Measurements from ENCODE around the gene MUS81.

The MUS81 gene

GRCh38 chr11:65863889-65864705, 3.9 kb downstream of the MUS81 start:
- peaks cover 72% of the 10 kb centered on the region for H3K36me3 ChIP-seq (ENCODE audit: insufficient read depth, low read length)
- no peak overlapping the region for H3K9ac ChIP-seq (ENCODE audit: low read depth, low read length)
- peaks cover 27% of the 10 kb centered on the region for H3K4me1 ChIP-seq (ENCODE audit: control insufficient read depth, insufficient read depth, low read length)
- H3K9me3 ChIP-seq (replicated peaks; ENCODE audit: low read length) = no peaks in the 10 kb centered on the region
- no peaks in the 10 kb centered on the region for H3K27me3 ChIP-seq (ENCODE audit: control insufficient read depth, insufficient read depth, low read length)
- H3K4me3 ChIP-seq (ENCODE audit: low read length) = no peak overlapping the region
- no peak overlapping the region for H3K4me2 ChIP-seq (ENCODE audit: low read length)

DNA sequence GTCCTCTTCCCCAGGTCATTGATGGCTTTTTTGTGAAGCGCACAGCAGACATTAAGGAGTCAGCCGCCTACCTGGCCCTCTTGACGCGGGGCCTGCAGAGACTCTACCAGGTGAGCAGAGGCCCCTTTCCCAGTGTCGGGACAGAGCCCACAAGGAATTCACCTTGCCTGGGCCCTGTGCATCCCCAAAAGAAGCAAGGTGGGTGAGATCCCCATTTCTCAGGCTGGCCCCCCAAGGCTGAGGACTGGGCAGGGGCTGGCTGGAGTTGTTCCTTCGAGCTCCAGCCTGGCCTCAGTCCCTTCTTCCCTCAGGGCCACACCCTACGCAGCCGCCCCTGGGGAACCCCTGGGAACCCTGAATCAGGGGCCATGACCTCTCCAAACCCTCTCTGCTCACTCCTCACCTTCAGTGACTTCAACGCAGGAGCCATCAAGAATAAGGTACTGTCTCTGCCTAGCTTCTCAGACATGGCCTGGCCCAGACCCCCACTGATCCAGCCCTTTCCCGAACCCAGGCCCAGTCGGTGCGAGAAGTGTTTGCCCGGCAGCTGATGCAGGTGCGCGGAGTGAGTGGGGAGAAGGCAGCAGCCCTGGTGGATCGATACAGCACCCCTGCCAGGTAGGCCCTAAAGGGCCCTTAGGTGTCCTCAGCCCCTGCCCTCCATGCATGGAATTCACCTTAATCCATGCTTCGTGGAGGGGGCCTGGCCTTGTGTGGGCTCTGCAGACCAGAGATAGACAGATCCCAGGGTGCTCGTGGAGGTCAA, 4.7 kb downstream of the MUS81 start:
- peaks cover 80% of the 10 kb centered on the region for H3K36me3 ChIP-seq (ENCODE audit: insufficient read depth, low read length)
- no peaks in the 10 kb centered on the region for H3K27me3 ChIP-seq (ENCODE audit: control insufficient read depth, insufficient read depth, low read length)
- H3K4me1 ChIP-seq (ENCODE audit: control insufficient read depth, insufficient read depth, low read length) = peaks cover 22% of the 10 kb centered on the region
- no peaks in the 10 kb centered on the region for H3K9me3 ChIP-seq (replicated peaks; ENCODE audit: low read length)
- H3K4me3 ChIP-seq (ENCODE audit: low read length) = no peak overlapping the region
- no peak overlapping the region for H3K9ac ChIP-seq (ENCODE audit: low read depth, low read length)
- H3K4me2 ChIP-seq (ENCODE audit: low read length) = no peak overlapping the region

- Histone ChIP-seq H3K4me2 (ENCODE audit: low read length) (no peak overlapping the region), H3K36me3 (ENCODE audit: insufficient read depth, low read length) (peaks cover 88% of the 10 kb centered on the region), H3K9ac (ENCODE audit: low read depth, low read length) (no peak overlapping the region), H3K27me3 (ENCODE audit: control insufficient read depth, insufficient read depth, low read length) (no peaks in the 10 kb centered on the region), H3K4me1 (ENCODE audit: control insufficient read depth, insufficient read depth, low read length) (peaks cover 28% of the 10 kb centered on the region), H3K4me3 (ENCODE audit: low read length) (no peak overlapping the region), H3K9me3 (replicated peaks; ENCODE audit: low read length) (no peaks in the 10 kb centered on the region)
Observed at GRCh38 chr11:65865550-65866172, 5.4 kb downstream of the MUS81 start.

- H3K9me3 ChIP-seq (replicated peaks; ENCODE audit: low read length) = no peaks in the 10 kb centered on the region
- H3K4me2 ChIP-seq (ENCODE audit: low read length) = no peak overlapping the region
- no peak overlapping the region for H3K4me3 ChIP-seq (ENCODE audit: low read length)
- H3K9ac ChIP-seq (ENCODE audit: low read depth, low read length) = no peak overlapping the region
- peaks cover 92% of the 10 kb centered on the region for H3K36me3 ChIP-seq (ENCODE audit: insufficient read depth, low read length)
- H3K27me3 ChIP-seq (ENCODE audit: control insufficient read depth, insufficient read depth, low read length) = no peaks in the 10 kb centered on the region
- peaks cover 33% of the 10 kb centered on the region for H3K4me1 ChIP-seq (ENCODE audit: control insufficient read depth, insufficient read depth, low read length)
Observed at GRCh38 chr11:65866509-65867283, 6.5 kb downstream of the MUS81 start.

- peaks cover 30% of the 10 kb centered on the region for H3K4me1 ChIP-seq (ENCODE audit: control insufficient read depth, insufficient read depth, low read length)
- H3K4me3 ChIP-seq (ENCODE audit: low read length) = no peak overlapping the region
- no peaks in the 10 kb centered on the region for H3K27me3 ChIP-seq (ENCODE audit: control insufficient read depth, insufficient read depth, low read length)
- H3K9me3 ChIP-seq (replicated peaks; ENCODE audit: low read length) = no peaks in the 10 kb centered on the region
- no peak overlapping the region for H3K4me2 ChIP-seq (ENCODE audit: low read length)
- no peak overlapping the region for H3K9ac ChIP-seq (ENCODE audit: low read depth, low read length)
- H3K36me3 ChIP-seq (ENCODE audit: insufficient read depth, low read length) = peaks cover 84% of the 10 kb centered on the region
Observed at GRCh38 chr11:65867284-65868071, 7.2 kb downstream of the MUS81 start.

DNA sequence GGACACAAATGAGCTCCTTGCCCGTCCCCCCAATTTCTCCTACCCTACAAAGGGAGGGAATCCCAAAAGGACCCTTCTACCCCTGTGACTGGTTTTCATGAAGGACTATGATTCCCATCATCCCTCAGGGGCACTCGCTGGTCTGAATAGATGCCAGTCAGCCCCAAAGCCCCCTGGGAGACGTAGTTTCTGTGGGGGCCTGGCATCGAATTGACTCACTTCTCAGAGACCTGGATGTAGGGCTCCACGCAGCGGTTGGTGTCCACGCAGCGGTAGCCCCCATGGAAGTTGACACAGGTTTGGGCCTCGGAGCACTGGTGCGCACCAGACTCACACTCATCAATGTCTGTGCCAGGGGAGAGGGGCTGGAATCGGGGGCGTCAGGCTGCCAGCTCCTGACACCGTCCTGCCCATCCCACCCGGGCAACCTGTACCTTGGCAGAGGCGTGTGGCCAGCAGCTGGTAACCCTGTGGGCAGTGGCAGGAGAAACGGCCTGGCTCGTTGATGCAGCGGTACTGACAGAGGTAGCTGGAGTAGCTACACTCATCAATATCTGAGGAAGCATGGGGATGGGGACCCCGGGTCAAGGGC, 7.9 kb downstream of the MUS81 start:
- H3K36me3 ChIP-seq (ENCODE audit: insufficient read depth, low read length) = peaks cover 77% of the 10 kb centered on the region
- H3K4me1 ChIP-seq (ENCODE audit: control insufficient read depth, insufficient read depth, low read length) = peaks cover 23% of the 10 kb centered on the region
- H3K9ac ChIP-seq (ENCODE audit: low read depth, low read length) = no peak overlapping the region
- no peak overlapping the region for H3K4me3 ChIP-seq (ENCODE audit: low read length)
- H3K9me3 ChIP-seq (replicated peaks; ENCODE audit: low read length) = no peaks in the 10 kb centered on the region
- H3K4me2 ChIP-seq (ENCODE audit: low read length) = no peak overlapping the region
- H3K27me3 ChIP-seq (ENCODE audit: control insufficient read depth, insufficient read depth, low read length) = no peaks in the 10 kb centered on the region

DNA sequence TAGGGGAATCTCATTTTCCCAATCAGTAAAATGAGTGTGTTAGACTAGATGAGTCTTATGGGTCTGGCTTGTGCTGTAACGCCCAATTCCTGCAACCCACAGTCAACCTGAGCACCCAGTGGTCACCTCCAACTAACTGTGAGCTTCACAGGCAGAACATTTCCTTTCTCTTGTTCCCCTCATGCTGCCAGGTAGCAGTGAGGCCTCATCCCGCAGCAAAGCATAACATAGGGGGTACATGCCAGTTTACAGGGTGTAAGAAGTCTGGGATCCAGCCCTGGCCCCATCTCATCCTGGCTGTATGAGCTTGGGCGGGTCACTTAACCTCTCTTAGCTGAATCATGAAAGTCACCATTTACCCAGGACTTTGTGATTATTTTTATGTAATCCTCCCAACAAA, 8.7 kb downstream of the MUS81 start:
- no peak overlapping the region for H3K4me2 ChIP-seq (ENCODE audit: low read length)
- H3K9me3 ChIP-seq (replicated peaks; ENCODE audit: low read length) = no peaks in the 10 kb centered on the region
- no peaks in the 10 kb centered on the region for H3K27me3 ChIP-seq (ENCODE audit: control insufficient read depth, insufficient read depth, low read length)
- H3K4me3 ChIP-seq (ENCODE audit: low read length) = no peak overlapping the region
- H3K9ac ChIP-seq (ENCODE audit: low read depth, low read length) = no peak overlapping the region
- H3K36me3 ChIP-seq (ENCODE audit: insufficient read depth, low read length) = peaks cover 70% of the 10 kb centered on the region
- H3K4me1 ChIP-seq (ENCODE audit: control insufficient read depth, insufficient read depth, low read length) = peaks cover 26% of the 10 kb centered on the region

DNA sequence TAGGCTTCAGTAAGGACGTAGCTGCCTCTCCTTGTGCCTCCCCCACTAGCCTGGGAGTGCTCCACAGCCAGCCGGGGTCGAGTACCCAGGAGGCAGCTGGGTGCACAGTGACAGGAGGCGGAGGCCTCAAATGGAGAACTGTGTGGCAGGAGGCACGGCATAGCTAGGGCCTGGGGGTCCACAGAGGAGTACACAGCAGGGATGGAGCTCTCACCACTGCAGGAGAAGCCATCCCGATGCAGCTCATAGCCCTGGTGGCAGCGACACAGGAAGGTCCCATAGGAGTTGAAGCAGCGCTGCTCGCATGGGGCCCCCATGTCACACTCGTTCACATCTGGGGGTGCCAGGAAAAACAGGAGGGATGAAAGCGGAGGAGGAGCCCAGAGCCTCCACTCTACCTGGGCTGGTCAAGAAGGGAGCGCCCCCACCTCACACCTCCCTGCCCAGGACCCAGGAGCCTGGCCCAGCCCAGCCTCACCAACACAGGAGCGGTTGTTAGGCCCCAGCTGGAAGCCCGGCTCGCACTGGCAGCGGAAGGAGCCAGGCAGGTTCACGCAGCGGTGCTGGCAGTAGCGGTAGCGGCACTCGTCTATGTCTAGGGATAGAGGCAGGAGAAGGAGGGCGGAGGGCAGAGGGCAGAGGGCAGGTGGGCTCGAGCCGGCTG, 9.5 kb downstream of the MUS81 start:
- H3K4me2 ChIP-seq (ENCODE audit: low read length) = peak overlapping the region; percentile 93
- no peaks in the 10 kb centered on the region for H3K9me3 ChIP-seq (replicated peaks; ENCODE audit: low read length)
- H3K27me3 ChIP-seq (ENCODE audit: control insufficient read depth, insufficient read depth, low read length) = no peaks in the 10 kb centered on the region
- H3K9ac ChIP-seq (ENCODE audit: low read depth, low read length) = no peak overlapping the region
- H3K36me3 ChIP-seq (ENCODE audit: insufficient read depth, low read length) = peaks cover 61% of the 10 kb centered on the region
- H3K4me3 ChIP-seq (ENCODE audit: low read length) = no peak overlapping the region
- H3K4me1 ChIP-seq (ENCODE audit: control insufficient read depth, insufficient read depth, low read length) = peaks cover 26% of the 10 kb centered on the region

GRCh38 chr11:65870307-65870658, 10.1 kb downstream of the MUS81 start:
- H3K4me2 ChIP-seq (ENCODE audit: low read length) = peak overlapping the region; percentile 93
- H3K36me3 ChIP-seq (ENCODE audit: insufficient read depth, low read length) = peaks cover 56% of the 10 kb centered on the region
- no peaks in the 10 kb centered on the region for H3K9me3 ChIP-seq (replicated peaks; ENCODE audit: low read length)
- no peaks in the 10 kb centered on the region for H3K27me3 ChIP-seq (ENCODE audit: control insufficient read depth, insufficient read depth, low read length)
- peak overlapping the region; percentile 92 for H3K9ac ChIP-seq (ENCODE audit: low read depth, low read length)
- H3K4me1 ChIP-seq (ENCODE audit: control insufficient read depth, insufficient read depth, low read length) = peaks cover 26% of the 10 kb centered on the region
- H3K4me3 ChIP-seq (ENCODE audit: low read length) = no peak overlapping the region
